Gastrocnemius medialis (tissue), 4 donors: ENCODE results near the gene ACBD3. TPM values are rescaled to one million over a fixed set of nuclear protein-coding genes. Genes with fewer than 3 reads are reported as not detected.
"Not testable (repeated sequence)": the region's sequence is repeated elsewhere in the genome, so short reads cannot be mapped to it uniquely, and the experiment has no call there.

ENCODE experiments used
- ATAC-seq, 2 donors: fragments of 150-250 bp; one replicate each; pipeline ENCODE4 v1.9.1; 2016
- DNase-seq, 2 donors: peaks; one replicate each; pipeline ENCODE4 v3.0.0-alpha.2; 2019
- H3K27ac ChIP-seq, 4 donors: fragments of 200-600 bp; sonication (generic); 1 replicate in 1 of 4; 2 replicates in 3 of 4; pipeline ENCODE4 v1.5.1; 2016 to 2018; ENCODE audit warnings: mild to moderate bottlenecking in 2 of 4, moderate library complexity in 1 of 4
- H3K27me3 ChIP-seq, 3 donors: fragments of 200-600 bp; sonication (generic) in 2 of 3; 1 replicate in 1 of 3; 2 replicates in 2 of 3; pipeline versions ENCODE4 v1.5.1 to v1.6.0; 2016 to 2019; ENCODE audit warnings: mild to moderate bottlenecking in 1 of 3, moderate library complexity in 1 of 3
- H3K36me3 ChIP-seq, 2 donors: fragments of 200-600 bp; sonication (generic) in 1 of 2; one replicate each; pipeline ENCODE4 v1.5.1; 2017 to 2018
- H3K4me1 ChIP-seq, 2 donors: fragments of 200-600 bp; sonication (generic) in 1 of 2; one replicate each; pipeline ENCODE4 v1.5.1; 2016 to 2017; ENCODE audit warnings: mild to moderate bottlenecking in 2 of 2
- H3K4me3 ChIP-seq, 4 donors: fragments of 200-600 bp; sonication (generic) in 3 of 4; 1 replicate in 1 of 4; 2 replicates in 3 of 4; pipeline ENCODE4 v1.5.1; 2016 to 2019; ENCODE audit warnings: mild to moderate bottlenecking in 2 of 4
- H3K9me3 ChIP-seq, 3 donors: fragments of 200-600 bp; sonication (generic) in 2 of 3; 1 replicate in 1 of 3; 2 replicates in 2 of 3; pipeline ENCODE4 v1.5.1; 2016 to 2019
- POLR2A ChIP-seq, 2 donors: fragments of 450-650 bp; IDR thresholded peaks; one replicate each; pipeline ENCODE4 v1.6.1; 2017; ENCODE audit warnings: antibody characterized with exemption in 2 of 2, mild to moderate bottlenecking in 2 of 2, moderate library complexity in 2 of 2
- in situ Hi-C, 4 donors: fragments of 200-750 bp; cut with MboI; loops; one replicate each; pipeline versions ENCODE4 v1.15.0 to v1.8.0; 2017; ENCODE audit warnings: low sequenced_read_pairs in 4 of 4
- intact Hi-C: fragments of 100-400 bp; cut with DNase I; formaldehyde crosslinking; loops from one replicate; pipeline ENCODE4 v1.15.1; 2023; ENCODE audit warnings: low total_unique reads
- total RNA-seq, 4 donors: library from RNA; depleted of rRNA; stranded (reverse); fragments of >200 nt; gene quantifications; one replicate each; pipeline versions ENCODE4 v1.1.0 to v1.2.3, GENCODE V29; 2016
- TF ChIP-seq, protein P1 (sequence below), 5 experiments: fragments of 450-650 bp in 3 of 5; fragments of 200-600 bp in 2 of 5; sonication (generic) in 2 of 5; IDR thresholded peaks in 4 of 5; conservative IDR thresholded peaks in 1 of 5; 1 replicate in 4 of 5; 2 replicates in 1 of 5; pipeline ENCODE4 v1.5.1; 2016 to 2019; ENCODE audit warnings: antibody characterized with exemption in 5 of 5, mild to moderate bottlenecking in 3 of 5, moderate library complexity in 3 of 5

The ACBD3 gene
- total RNA-seq, 4 donors from 2014 or later = 31.1 to 43.9 (median 36.6) TPM

DNA sequence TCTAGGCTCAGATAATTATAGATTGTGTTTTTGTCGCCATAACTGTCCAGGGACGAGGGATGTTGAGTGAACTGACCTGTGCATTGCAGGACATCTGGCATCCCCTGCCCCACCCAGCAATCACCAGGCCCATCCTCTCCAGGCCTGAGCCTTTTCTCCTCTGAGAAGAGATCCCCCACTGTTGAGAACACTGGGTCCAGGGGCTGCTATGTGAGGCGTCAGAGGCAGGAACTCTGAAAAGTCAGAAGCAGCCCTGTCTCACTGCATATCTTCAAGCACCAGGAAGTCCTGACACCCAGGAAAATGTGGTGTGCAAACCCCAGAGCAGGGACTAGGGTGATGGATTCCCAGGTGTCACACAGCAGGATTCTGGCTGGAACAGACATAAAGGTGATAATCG is 17.1 kb upstream of the ACBD3 start:
- H3K36me3 ChIP-seq = no peaks in the 10 kb centered on the region
- H3K4me3 ChIP-seq = no peak overlapping the region
- ATAC-seq (no peak), DNase-seq (no peak)
- H3K4me1 ChIP-seq = no peaks in the 10 kb centered on the region
- TF ChIP-seq, protein P1, sequence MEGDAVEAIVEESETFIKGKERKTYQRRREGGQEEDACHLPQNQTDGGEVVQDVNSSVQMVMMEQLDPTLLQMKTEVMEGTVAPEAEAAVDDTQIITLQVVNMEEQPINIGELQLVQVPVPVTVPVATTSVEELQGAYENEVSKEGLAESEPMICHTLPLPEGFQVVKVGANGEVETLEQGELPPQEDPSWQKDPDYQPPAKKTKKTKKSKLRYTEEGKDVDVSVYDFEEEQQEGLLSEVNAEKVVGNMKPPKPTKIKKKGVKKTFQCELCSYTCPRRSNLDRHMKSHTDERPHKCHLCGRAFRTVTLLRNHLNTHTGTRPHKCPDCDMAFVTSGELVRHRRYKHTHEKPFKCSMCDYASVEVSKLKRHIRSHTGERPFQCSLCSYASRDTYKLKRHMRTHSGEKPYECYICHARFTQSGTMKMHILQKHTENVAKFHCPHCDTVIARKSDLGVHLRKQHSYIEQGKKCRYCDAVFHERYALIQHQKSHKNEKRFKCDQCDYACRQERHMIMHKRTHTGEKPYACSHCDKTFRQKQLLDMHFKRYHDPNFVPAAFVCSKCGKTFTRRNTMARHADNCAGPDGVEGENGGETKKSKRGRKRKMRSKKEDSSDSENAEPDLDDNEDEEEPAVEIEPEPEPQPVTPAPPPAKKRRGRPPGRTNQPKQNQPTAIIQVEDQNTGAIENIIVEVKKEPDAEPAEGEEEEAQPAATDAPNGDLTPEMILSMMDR (IDR thresholded peaks at IDR 0.05 in 4 of 5, conservative IDR thresholded peaks at IDR 0.05 in 1 of 5) = no peak
- TF ChIP-seq POLR2A (IDR thresholded peaks at IDR 0.05) = no peak
- H3K27ac ChIP-seq = no peak overlapping the region
- no peaks in the 10 kb centered on the region for H3K27me3 ChIP-seq
- H3K9me3 ChIP-seq = no peaks in the 10 kb centered on the region
- in situ Hi-C loops (no loop called here), intact Hi-C loops (no loop called here)

DNA sequence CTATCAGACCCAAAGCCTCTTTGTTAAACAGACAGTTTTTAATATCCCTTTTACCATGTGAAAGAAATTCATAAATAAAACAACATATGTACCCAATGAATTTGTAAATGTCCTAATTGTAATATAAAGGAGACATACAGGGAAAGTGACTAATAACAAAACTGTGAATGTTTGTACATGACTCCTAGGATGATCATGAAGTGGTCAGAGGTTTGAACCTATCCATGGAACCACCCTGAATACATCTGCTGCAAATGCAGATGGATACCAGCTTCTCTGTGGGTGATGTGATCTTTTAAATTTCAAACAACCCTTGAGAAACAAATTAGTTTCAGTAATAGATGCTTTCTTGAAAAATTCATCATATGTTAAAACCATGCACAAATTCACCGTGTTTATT is 16.7 kb upstream of the ACBD3 start:
- intact Hi-C loops = no loop called here
- H3K4me1 ChIP-seq = no peaks in the 10 kb centered on the region
- in situ Hi-C loops = no loop called here
- H3K27ac ChIP-seq = no peak overlapping the region
- no peak for TF ChIP-seq POLR2A (IDR thresholded peaks at IDR 0.05)
- TF ChIP-seq, protein P1 (IDR thresholded peaks at IDR 0.05 in 4 of 5, conservative IDR thresholded peaks at IDR 0.05 in 1 of 5) = no peak
- DNase-seq (no peak), ATAC-seq (no peak)
- no peak overlapping the region for H3K4me3 ChIP-seq
- no peaks in the 10 kb centered on the region for H3K9me3 ChIP-seq
- H3K27me3 ChIP-seq = no peaks in the 10 kb centered on the region
- H3K36me3 ChIP-seq = no peaks in the 10 kb centered on the region

DNA sequence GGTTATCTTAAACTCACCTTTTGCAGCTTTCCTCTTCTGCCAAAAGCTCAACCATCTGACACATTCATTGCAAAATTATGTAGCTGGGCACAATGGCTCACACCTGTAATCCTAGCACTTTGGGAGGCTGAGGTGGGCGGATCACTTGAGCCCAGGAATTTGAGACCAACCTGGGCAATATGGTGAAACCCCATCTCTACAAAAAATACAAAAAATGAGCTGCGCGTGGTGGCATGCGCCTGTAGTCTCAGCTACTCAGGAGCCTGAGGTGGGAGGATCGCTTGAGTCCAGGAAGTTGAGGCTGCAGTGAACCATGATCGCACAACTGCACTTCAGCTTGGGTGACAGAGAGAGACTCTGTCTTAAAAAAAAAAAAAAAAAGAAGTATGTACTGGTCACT is 16.1 kb upstream of the ACBD3 start:
- intact Hi-C loops, H3K4me1 ChIP-seq, in situ Hi-C loops, DNase-seq, H3K36me3 ChIP-seq, H3K4me3 ChIP-seq, ATAC-seq, H3K27ac ChIP-seq, H3K27me3 ChIP-seq, H3K9me3 ChIP-seq: not testable (repeated sequence)

DNA sequence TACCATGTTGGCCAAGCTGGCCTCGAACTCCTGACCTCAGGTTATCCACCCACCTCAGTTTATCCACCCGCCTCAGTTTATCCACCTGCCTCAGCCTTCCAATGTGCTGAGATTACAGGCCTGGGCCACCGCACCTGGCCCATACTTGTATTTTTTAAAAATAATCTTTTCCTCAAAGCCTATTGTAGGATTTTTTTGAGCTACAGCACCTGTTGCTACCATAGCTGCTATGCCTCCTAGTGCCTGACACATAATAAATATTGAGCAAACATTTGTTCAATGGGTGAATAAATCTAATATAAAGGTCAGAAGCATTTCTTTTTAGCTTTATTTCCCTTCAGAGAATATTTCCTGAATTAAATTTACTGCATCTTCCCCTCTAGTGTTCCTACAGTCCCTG is 15.7 kb upstream of the ACBD3 start:
- no peak overlapping the region for H3K4me3 ChIP-seq
- intact Hi-C loops = no loop called here
- no peak for DNase-seq
- TF ChIP-seq, protein P1 (IDR thresholded peaks at IDR 0.05 in 4 of 5, conservative IDR thresholded peaks at IDR 0.05 in 1 of 5) = no peak
- no peak for TF ChIP-seq POLR2A (IDR thresholded peaks at IDR 0.05)
- H3K4me1 ChIP-seq = no peaks in the 10 kb centered on the region
- in situ Hi-C loops = no loop called here
- H3K27ac ChIP-seq = no peak overlapping the region
- no peaks in the 10 kb centered on the region for H3K36me3 ChIP-seq
- H3K9me3 ChIP-seq = no peaks in the 10 kb centered on the region
- ATAC-seq = no peak
- H3K27me3 ChIP-seq = no peaks in the 10 kb centered on the region

DNA sequence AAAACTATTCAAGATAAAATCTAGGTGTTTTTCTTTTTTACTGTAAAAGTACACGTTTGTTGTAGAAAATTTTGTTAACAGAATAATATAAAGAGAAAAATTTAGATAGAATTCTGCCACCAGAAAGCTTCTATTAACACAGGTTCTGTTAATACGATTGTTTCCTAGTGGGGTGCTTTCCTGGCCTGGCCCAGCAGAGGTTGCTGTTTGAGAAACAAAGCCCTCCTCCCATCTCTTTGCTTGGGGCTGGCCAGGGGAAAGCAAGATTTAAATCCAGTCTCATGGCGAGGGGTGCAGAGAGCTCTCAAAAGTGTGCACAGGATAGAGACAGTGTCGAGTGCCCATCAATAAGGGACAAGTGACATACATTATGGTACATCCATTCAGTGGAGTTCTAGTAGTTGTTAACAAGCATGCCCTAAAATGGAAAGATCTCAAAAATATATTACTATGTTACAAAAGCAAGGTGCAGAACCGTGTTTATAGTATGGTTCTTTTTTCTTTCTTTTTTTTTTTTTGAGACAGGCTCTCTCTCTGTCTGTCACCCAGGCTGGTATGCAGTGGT is 14.6 kb upstream of the ACBD3 start:
- Histone ChIP-seq H3K9me3 (no peaks in the 10 kb centered on the region), H3K4me3 (no peak overlapping the region), H3K27me3 (no peaks in the 10 kb centered on the region), H3K36me3 (no peaks in the 10 kb centered on the region), H3K4me1 (no peaks in the 10 kb centered on the region), H3K27ac (no peak overlapping the region)
- in situ Hi-C loops (no loop called here), intact Hi-C loops (no loop called here)
- DNase-seq (no peak), ATAC-seq (no peak)
- TF ChIP-seq, protein P1 (IDR thresholded peaks at IDR 0.05 in 4 of 5, conservative IDR thresholded peaks at IDR 0.05 in 1 of 5) = no peak
- TF ChIP-seq POLR2A (IDR thresholded peaks at IDR 0.05) = no peak
